Ovary (tissue), 9 donors: ENCODE measurements around the gene MTURN. TPM values are rescaled to one million over a fixed set of nuclear protein-coding genes. Genes with fewer than 3 reads are reported as not detected.

Source experiments
- DNase-seq, 5 donors: peaks; one replicate each; pipeline ENCODE4 v3.0.0-alpha.2; 2019 to 2020
- H3K27ac ChIP-seq, 2 donors: fragments of 200-600 bp; one replicate each; pipeline versions ENCODE4 v1.5.1 to v1.8.0; 2019 to 2022
- H3K27me3 ChIP-seq: fragments of 200-600 bp; one replicate; pipeline ENCODE4 v1.8.0; 2022
- H3K36me3 ChIP-seq: fragments of 200-600 bp; sonication (generic); one replicate; pipeline ENCODE4 v1.5.1; 2019
- H3K4me1 ChIP-seq: one replicate; pipeline ENCODE4 v1.8.1; 2013; ENCODE audit warnings: mild to moderate bottlenecking, moderate library complexity; ENCODE audit not compliant: insufficient read depth
- H3K4me3 ChIP-seq: fragments of 200-600 bp; sonication (generic); one replicate; pipeline ENCODE4 v1.5.1; 2017
- H3K9me3 ChIP-seq, 2 donors: fragments of 200-600 bp in 1 of 2; sonication (generic) in 1 of 2; one replicate each; pipeline versions ENCODE4 v1.5.1 to v1.8.1; 2013 to 2019; ENCODE audit warnings: mild to moderate bottlenecking in 1 of 2, moderate library complexity in 1 of 2
- CTCF ChIP-seq, 3 donors: fragments of 450-650 bp in 2 of 3; fragments of 200-600 bp in 1 of 3; IDR thresholded peaks; one replicate each; pipeline versions ENCODE4 v1.5.1 to v1.8.0; 2016 to 2022; ENCODE audit warnings: antibody characterized with exemption in 3 of 3, mild to moderate bottlenecking in 1 of 3
- EP300 ChIP-seq: sonication (generic); formaldehyde crosslinking; IDR thresholded peaks from one replicate; pipeline ENCODE4 v1.6.1; 2017; ENCODE audit warnings: antibody characterized with exemption
- POLR2A ChIP-seq: fragments of 450-650 bp; IDR thresholded peaks from one replicate; pipeline ENCODE4 v1.6.1; 2017; ENCODE audit warnings: antibody characterized with exemption, mild to moderate bottlenecking, moderate library complexity
- WGBS, 3 donors: extraction: QIAGEN DNeasy Blood & Tissue Kit in 1 of 3; methylation state at CpG; one replicate each; pipeline versions ENCODE4 v1.1.5 to v1.1.7; 2013 to 2017; 5-methylcytosine and 5-hydroxymethylcytosine counted together
- intact Hi-C, 4 donors: fragments of 100-400 bp; cut with DNase I; formaldehyde crosslinking; loops; one replicate each; pipeline versions ENCODE4 v1.11.0 to v1.15.1; 2022 to 2023
- polyA plus RNA-seq, 2 donors: library from polyadenylated mRNA; stranded (reverse); fragments of 200-250 nt in 1 of 2; fragments of 350-450 nt in 1 of 2; fragmentation: Illumina TruSeq in 1 of 2; extraction: RNeasy Lipid Tissue Mini Kit (QIAGEN cat#74804) in 1 of 2; gene quantifications; one replicate each; pipeline ENCODE4 v1.2.3, GENCODE V29; 2013 to 2014
- total RNA-seq, 7 donors: library from RNA; depleted of rRNA in 2 of 7; stranded (reverse); fragments of >200 nt in 2 of 7; fragmentation: NEBNext Ultra II Directional in 3 of 7; extraction: Animal tissue kit (Norgen Biotek cat#: 25700) in 3 of 7; gene quantifications; one replicate each; pipeline versions ENCODE4 v1.1.0 to v1.2.4, GENCODE V29; 2016 to 2023
- donor health status: DM: no; HTN: no; CAD: no; lungs with moderate emphysema.
- donor health status: DM: no; HTN: no; CAD: no.
- donor health status: Bipolar disorder and iron deficiency.
- donor health status: DM: yes; HTN: yes; CAD: no.
- donor health status: DM: no; HTN: no; CAD: no.
- donor health status: DM: yes; HTN: yes; CAD: no.

MTURN gene
- total and polyA plus RNA-seq, 9 donors = 14.7 to 65.1 (median 40.4) TPM

GRCh38 chr7:30159163-30159562, 24.4 kb downstream of the MTURN start:
- no peak overlapping the region for H3K4me3 ChIP-seq
- 82 to 89% (median 88%) methylated on average over 4 of the region's 4 CpGs for WGBS, 3 donors
- peak overlapping the region in 1 of 2 donors; percentile 43 for H3K27ac ChIP-seq
- H3K9me3 ChIP-seq = no peaks in the 10 kb centered on the region
- intact Hi-C loops = no loop called here
- TF ChIP-seq POLR2A (no peak), EP300 (no peak), CTCF (IDR thresholded peaks at IDR 0.05) (no peak)
- H3K27me3 ChIP-seq = no peaks in the 10 kb centered on the region
- DNase-seq = no peak
- peaks cover 8% of the 10 kb centered on the region for H3K4me1 ChIP-seq
- no peaks in the 10 kb centered on the region for H3K36me3 ChIP-seq

- H3K9me3 ChIP-seq = no peaks in the 10 kb centered on the region
- peak in 2 of 5 donors; percentile 19 to 54 for DNase-seq
- intact Hi-C loops = loop anchor here in 1 of 4 donors (10.0 kb wide), 1 partner anchor 125 kb away; the partner anchor contains the start of gene ZNRF2
- no peak overlapping the region for H3K4me3 ChIP-seq
- peaks cover 8% of the 10 kb centered on the region for H3K4me1 ChIP-seq
- H3K36me3 ChIP-seq = no peaks in the 10 kb centered on the region
- TF ChIP-seq EP300 (no peak), POLR2A (no peak), CTCF (IDR thresholded peaks at IDR 0.05) (no peak)
- H3K27ac ChIP-seq = peak overlapping the region in 1 of 2 donors; percentile 43
- H3K27me3 ChIP-seq = no peaks in the 10 kb centered on the region
- WGBS, 3 donors = 14 to 33% (median 20%) methylated on average over 6 of the region's 6 CpGs
Measured at GRCh38 chr7:30159698-30160143, 24.9 kb downstream of the MTURN start.

GRCh38 chr7:30160329-30160728, 25.5 kb downstream of the MTURN start:
- Histone ChIP-seq H3K9me3 (no peaks in the 10 kb centered on the region), H3K36me3 (no peaks in the 10 kb centered on the region), H3K27ac (peak overlapping the region in 1 of 2 donors; percentile 43), H3K4me3 (no peak overlapping the region), H3K27me3 (no peaks in the 10 kb centered on the region), H3K4me1 (peaks cover 8% of the 10 kb centered on the region)
- DNase-seq = no peak
- intact Hi-C loops = loop anchor here in 1 of 4 donors (10.0 kb wide), 1 partner anchor 124 kb away; the partner anchor contains the start of gene ZNRF2
- TF ChIP-seq EP300 = no peak
- TF ChIP-seq CTCF (IDR thresholded peaks at IDR 0.05) = no peak
- no peak for TF ChIP-seq POLR2A
- WGBS, 3 donors = 53 to 71% (median 57%) methylated on average over 2 of the region's 2 CpGs

GRCh38 chr7:30162133-30162532, 27.3 kb downstream of the MTURN start:
- WGBS, 3 donors = 61 to 71% (median 68%) methylated on average over 3 of the region's 3 CpGs
- TF ChIP-seq EP300 (no peak), POLR2A (no peak), CTCF (IDR thresholded peaks at IDR 0.05) (no peak)
- DNase-seq = no peak
- Histone ChIP-seq H3K27ac (no peak overlapping the region), H3K36me3 (no peaks in the 10 kb centered on the region), H3K4me3 (no peak overlapping the region), H3K27me3 (no peaks in the 10 kb centered on the region), H3K4me1 (peaks cover 8% of the 10 kb centered on the region), H3K9me3 (no peaks in the 10 kb centered on the region)
- intact Hi-C loops = loop anchor here in 1 of 4 donors (10.0 kb wide), 1 partner anchor 123 kb away; the partner anchor contains the start of gene ZNRF2
